Testis (tissue), 2 donors: ENCODE results near the gene CMTR1.

ENCODE experiments used
- CTCF ChIP-seq, 3 experiments: fragments of 450-650 bp in 2 of 3; fragments of 200-600 bp in 1 of 3; sonication (generic) in 1 of 3; IDR thresholded peaks; one replicate each; pipeline ENCODE4 v1.5.1; 2016 to 2019; ENCODE audit warnings: antibody characterized with exemption in 3 of 3, mild to moderate bottlenecking in 2 of 3, moderate library complexity in 1 of 3
- POLR2A ChIP-seq: fragments of 450-650 bp; IDR thresholded peaks from one replicate; pipeline ENCODE4 v1.6.1; 2017; ENCODE audit warnings: antibody characterized with exemption, mild to moderate bottlenecking, moderate library complexity

DNA sequence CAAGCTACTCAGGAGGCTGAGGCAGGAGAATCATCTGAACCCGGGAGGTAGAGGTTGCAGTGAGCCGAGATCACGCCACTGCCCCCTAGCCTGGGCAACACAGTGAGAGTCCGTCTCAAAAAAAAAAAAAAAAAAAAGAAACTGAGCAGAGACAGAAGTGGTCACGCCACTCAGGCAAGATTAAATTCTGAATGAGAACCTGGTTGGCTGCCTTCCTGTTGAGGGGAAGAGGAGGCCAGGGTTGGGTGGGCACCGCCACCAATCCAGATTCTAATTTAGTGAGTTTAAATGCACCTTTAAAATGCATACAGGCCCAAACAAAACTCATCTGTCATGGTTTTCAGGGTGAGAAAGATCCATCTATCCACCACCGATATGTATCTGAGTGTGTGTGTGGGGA, 90.4 kb downstream of the CMTR1 start:
- no peak for TF ChIP-seq CTCF (IDR thresholded peaks at IDR 0.05)
- no peak for TF ChIP-seq POLR2A
